Heart left ventricle (tissue), 13 donors: ENCODE measurements around the gene NFE2L3.

Experiments
- CTCF ChIP-seq, 12 donors: fragments of 200-600 bp; sonication (generic) in 4 of 12; IDR thresholded peaks; one replicate each; pipeline versions ENCODE4 v1.5.0 to v1.8.0; 2018 to 2022; ENCODE audit warnings: antibody characterized with exemption in 12 of 12, mild to moderate bottlenecking in 5 of 12
- POLR2A ChIP-seq, 2 donors: fragments of 450-650 bp; IDR thresholded peaks; one replicate each; pipeline ENCODE4 v1.6.1; 2017; ENCODE audit warnings: antibody characterized with exemption in 2 of 2, mild to moderate bottlenecking in 2 of 2, moderate library complexity in 2 of 2
- donor health status: ischemic (EF 13 %, LVEDD 7.1; RV severe dilation, severe dysfunction).
- donor health status: DM: no; HTN: yes; CAD: no.
- donor health status: DM: no; HTN: no; CAD: no.
- donor health status: ischemic (EF 25% LVEDD 6.9; RV normal size, moderate dysfunction).
- donor health status: ischemic (EF 25% LVEDD 5.7; RV mildly dilated, moderate dysfunction).
- donor health status: ischemic (EF 35%, LVEDD 5.7; RV mildly dilated, moderate dysfunction).
- donor health status: nonischemic (EF 11% LVEDD 7.7; RV severe dilation, severe dysfunction).
- donor health status: DM: yes; HTN: yes; CAD: no.
- donor health status: PGD.
- donor health status: ischemic (EF 29% LVEDD 5.4; RV normal size, mild dysfunction).
- donor health status: nonischemic (EF 23%, LVEDD 6.1; RV moderate dilation, normal function).

GRCh38 chr7:26199301-26200037, 47.5 kb downstream of the NFE2L3 start:
- TF ChIP-seq CTCF (IDR thresholded peaks at IDR 0.05) (no peak), POLR2A (IDR thresholded peaks at IDR 0.05) (no peak)
